ENCODE measurements around the gene TRIO. TPM values are rescaled to one million over a fixed set of nuclear protein-coding genes. Genes with fewer than 3 reads are reported as not detected.

Gene TRIO
- total and polyA plus RNA-seq, 10 of the 15 experiments (the other 5 are each of a cell fraction or from before 2014, with no cell fraction given): 5.1 to 96.4 (median 44.6) TPM

- 35% methylated on average over 8 of the region's 8 CpGs for WGBS (ENCODE audit: insufficient coverage, insufficient replicate concordance, low lambda C conversion rate, missing lambda C conversion rate)
- H3K9ac ChIP-seq (ENCODE audit: control insufficient read depth, insufficient read depth, low read length): peak overlapping the region; percentile 36; the same call in 1 of the 2 replicates
- ATAC-seq (peak; percentile 91), DNase-seq (ENCODE audit: low read depth, low spot score) (peak; percentile 71), FAIRE-seq (no peak)
- H3K36me3 ChIP-seq (ENCODE audit: control insufficient read depth in 2 of 2, insufficient read depth in 2 of 2, low read length in 1 of 2): no peaks in the 10 kb centered on the region
- H3K4me1 ChIP-seq (ENCODE audit: control insufficient read depth, insufficient read depth, low read length): peaks cover 22% of the 10 kb centered on the region
- H3K79me2 ChIP-seq (ENCODE audit: control insufficient read depth, insufficient read depth, low read length): no peaks in the 10 kb centered on the region
- intact Hi-C loops (cut with micrococcal nuclease; ENCODE audit: unreplicated experiment) (loop anchor here (1.0 kb wide), 1 partner anchor 33 kb away; no protein-coding TSS in a partner anchor), in situ Hi-C loops (cut with MboI) (loop anchor here (5.0 kb wide), 2 partner anchors 103 to 158 kb away; no protein-coding TSS in a partner anchor)
- peak overlapping the region; percentile 94 for H3K4me2 ChIP-seq (ENCODE audit: control insufficient read depth, insufficient read depth)
- ChIA-PET CTCF (interaction anchor here (0.6 to 7.3 kb wide), 34 partner anchors 11 to 539 kb away, joined by 3 to 137 read pairs (median 6); partner anchors contain the start of gene TRIO), POLR2A (interaction anchor here (0.6 to 1.8 kb wide), 10 partner anchors 33 to 160 kb away, joined by 3 to 14 read pairs (median 6); partner anchors contain the start of gene TRIO), RAD21 (ENCODE audit: unreplicated experiment) (interaction anchor here (0.6 to 5.1 kb wide), 30 partner anchors 11 to 221 kb away, joined by 3 to 52 read pairs (median 6); no protein-coding TSS in a partner anchor), SMC1A (ENCODE audit: uncharacterized antibody, unreplicated experiment) (interaction anchor here (0.6 to 4.0 kb wide), 38 partner anchors 10 to 759 kb away, joined by 3 to 81 read pairs (median 5); partner anchors contain the start of gene TRIO)
- H2AFZ ChIP-seq (ENCODE audit: control insufficient read depth, low read depth, low read length): peak overlapping the region; percentile 93
- TSS peak; percentile 88 for BruUV-seq (replicated peaks)
- H3K4me3 ChIP-seq: peak overlapping the region; percentile 51
- H4K20me1 ChIP-seq (ENCODE audit: control insufficient read depth, insufficient read depth): no peaks in the 10 kb centered on the region
- H3K27me3 ChIP-seq (replicated peaks in 1 of 2; ENCODE audit: control insufficient read depth in 2 of 2, insufficient read depth in 2 of 2, low read length in 1 of 2): no peaks in the 10 kb centered on the region
- no peaks in the 10 kb centered on the region; the same call in 2 of the 3 replicates for H3K9me3 ChIP-seq (replicated peaks; ENCODE audit: control insufficient read depth, insufficient read depth, low read length)
- H3K27ac ChIP-seq (ENCODE audit: control insufficient read depth, insufficient read depth): peak overlapping the region; percentile 64
- TF ChIP-seq ETV6 (conservative IDR thresholded peaks at IDR 0.05 in 1 of 2, IDR thresholded peaks at IDR 0.05 in 1 of 2; ENCODE audit: borderline replicate concordance in 1 of 2, low read depth in 1 of 2): 0 out of 4 replicates have a peak, but pooled peaks of 1 of the 2 experiments have one; percentile 5
- 0 out of 2 replicates have a peak, but pooled peaks have one; percentile 18 for TF ChIP-seq CBX5 (IDR thresholded peaks at IDR 0.05; ENCODE audit: low read depth)
- no peak for TF ChIP-seq TAF1 (IDR thresholded peaks at IDR 0.05; ENCODE audit: borderline replicate concordance, low read depth, low read length)
- peak in 1 of 2 experiments; percentile 44; a peak in 1 of 4 replicates for TF ChIP-seq BHLHE40 (IDR thresholded peaks at IDR 0.05; ENCODE audit: borderline replicate concordance in 1 of 2, low read depth in 2 of 2, low read length in 1 of 2)
- no peak for TF ChIP-seq TCF12 (IDR thresholded peaks at IDR 0.05; ENCODE audit: low read depth, low read length)
- peak; percentile 88 for TF ChIP-seq ATF2 (IDR thresholded peaks at IDR 0.05; ENCODE audit: low read length)
- peak; percentile 84 for TF ChIP-seq IRF4 (IDR thresholded peaks at IDR 0.05; ENCODE audit: low read depth, low read length)
- peak; percentile 85 for TF ChIP-seq YY1 (IDR thresholded peaks at IDR 0.05; ENCODE audit: low read depth, low read length)
- TF ChIP-seq CUX1 (IDR thresholded peaks at IDR 0.05; ENCODE audit: insufficient replicate concordance, low read depth, low read length): peak; percentile 63
- TF ChIP-seq IKZF1 (conservative IDR thresholded peaks at IDR 0.05): peak; percentile 52; the same call in 1 of the 2 replicates
- TF ChIP-seq BCL11A (IDR thresholded peaks at IDR 0.05; ENCODE audit: low read depth, low read length): peak; percentile 40; the same call in 1 of the 2 replicates
- peak; percentile 85 for TF ChIP-seq DPF2 (IDR thresholded peaks at IDR 0.05)
- TF ChIP-seq RELB (IDR thresholded peaks at IDR 0.05; ENCODE audit: low read depth): peak; percentile 68
- peak; percentile 51 to 57; a peak in 2 of 4 replicates for TF ChIP-seq IKZF2 (IDR thresholded peaks at IDR 0.05)
These were observed 33.9 kb upstream of the TRIO start for GRCh38 chr5:14109041-14109747.
